ENCODE measurements around the gene ADCY3.

Gene ADCY3

GRCh38 chr2:24899361-24899910 is 20.6 kb downstream of the ADCY3 start:
- DNase-seq: no peak

- no peak for DNase-seq
These were observed 21.6 kb downstream of the ADCY3 start for GRCh38 chr2:24898122-24899109.

- peak in 1 of 2 experiments; percentile 20 for DNase-seq
These were observed 25.3 kb downstream of the ADCY3 start for GRCh38 chr2:24894750-24895149.

GRCh38 chr2:24893934-24894333 is 26.1 kb downstream of the ADCY3 start:
- no peak for DNase-seq

GRCh38 chr2:24892928-24893327 is 27.1 kb downstream of the ADCY3 start:
- DNase-seq: no peak

- DNase-seq: no peak
These were observed 28.8 kb downstream of the ADCY3 start for GRCh38 chr2:24891201-24891600.

GRCh38 chr2:24889221-24889620 is 30.8 kb downstream of the ADCY3 start:
- no peak for DNase-seq

- no peak for DNase-seq
These were observed 31.9 kb downstream of the ADCY3 start for GRCh38 chr2:24888177-24888576.

- no peak for DNase-seq
These were observed 32.6 kb downstream of the ADCY3 start for GRCh38 chr2:24887307-24887874.

GRCh38 chr2:24886691-24887304 is 33.2 kb downstream of the ADCY3 start:
- no peak for DNase-seq

GRCh38 chr2:24886126-24886501 is 33.9 kb downstream of the ADCY3 start:
- DNase-seq: no peak

- no peak for DNase-seq
These were observed 34.6 kb downstream of the ADCY3 start for GRCh38 chr2:24885221-24886125.

- DNase-seq: no peak
These were observed 36.1 kb downstream of the ADCY3 start for GRCh38 chr2:24883946-24884345.

GRCh38 chr2:24881623-24882022 is 38.4 kb downstream of the ADCY3 start:
- DNase-seq: no peak

- DNase-seq: no peak
These were observed 38.9 kb downstream of the ADCY3 start for GRCh38 chr2:24881158-24881557.

GRCh38 chr2:24878341-24878740 is 41.7 kb downstream of the ADCY3 start:
- no peak for DNase-seq

GRCh38 chr2:24877646-24878045 is 42.4 kb downstream of the ADCY3 start:
- no peak for DNase-seq

GRCh38 chr2:24877067-24877466 is 43.0 kb downstream of the ADCY3 start:
- DNase-seq: no peak

GRCh38 chr2:24875901-24876300 is 44.1 kb downstream of the ADCY3 start:
- DNase-seq: no peak

- no peak for DNase-seq
These were observed 44.8 kb downstream of the ADCY3 start for GRCh38 chr2:24875272-24875671.

GRCh38 chr2:24874035-24874434 is 46.0 kb downstream of the ADCY3 start:
- no peak for DNase-seq

GRCh38 chr2:24873619-24874018 is 46.4 kb downstream of the ADCY3 start:
- DNase-seq: no peak

Data from SW 1271 (cell line).